ENCODE results near the gene CRACDL. TPM values are rescaled to one million over a fixed set of nuclear protein-coding genes. Genes with fewer than 3 reads are reported as not detected.

The CRACDL gene
- total RNA-seq, 1 donor from 2014 or later: 1.6 TPM

DNA sequence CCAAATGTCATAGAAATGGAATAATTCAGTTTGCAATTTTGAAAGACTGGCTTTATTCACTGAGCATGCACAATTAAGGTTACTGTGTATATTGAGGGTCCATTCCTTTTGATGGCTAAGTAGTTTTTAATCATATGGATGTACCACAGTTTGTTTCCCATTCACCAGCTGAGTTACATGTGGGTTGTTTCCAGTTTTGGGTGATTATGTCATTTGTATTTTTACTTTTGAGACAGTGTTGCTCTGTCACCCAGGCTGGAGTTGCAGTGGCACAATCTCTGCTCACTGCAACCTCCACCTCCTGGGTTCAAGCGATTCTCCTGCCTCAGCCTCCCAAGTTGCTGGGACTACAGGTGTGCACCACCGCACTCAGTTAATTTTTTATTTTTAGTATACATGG, 124.3 kb downstream of the CRACDL start:
- TF ChIP-seq, protein P1, sequence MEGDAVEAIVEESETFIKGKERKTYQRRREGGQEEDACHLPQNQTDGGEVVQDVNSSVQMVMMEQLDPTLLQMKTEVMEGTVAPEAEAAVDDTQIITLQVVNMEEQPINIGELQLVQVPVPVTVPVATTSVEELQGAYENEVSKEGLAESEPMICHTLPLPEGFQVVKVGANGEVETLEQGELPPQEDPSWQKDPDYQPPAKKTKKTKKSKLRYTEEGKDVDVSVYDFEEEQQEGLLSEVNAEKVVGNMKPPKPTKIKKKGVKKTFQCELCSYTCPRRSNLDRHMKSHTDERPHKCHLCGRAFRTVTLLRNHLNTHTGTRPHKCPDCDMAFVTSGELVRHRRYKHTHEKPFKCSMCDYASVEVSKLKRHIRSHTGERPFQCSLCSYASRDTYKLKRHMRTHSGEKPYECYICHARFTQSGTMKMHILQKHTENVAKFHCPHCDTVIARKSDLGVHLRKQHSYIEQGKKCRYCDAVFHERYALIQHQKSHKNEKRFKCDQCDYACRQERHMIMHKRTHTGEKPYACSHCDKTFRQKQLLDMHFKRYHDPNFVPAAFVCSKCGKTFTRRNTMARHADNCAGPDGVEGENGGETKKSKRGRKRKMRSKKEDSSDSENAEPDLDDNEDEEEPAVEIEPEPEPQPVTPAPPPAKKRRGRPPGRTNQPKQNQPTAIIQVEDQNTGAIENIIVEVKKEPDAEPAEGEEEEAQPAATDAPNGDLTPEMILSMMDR (IDR thresholded peaks at IDR 0.05; ENCODE audit: unreplicated experiment): no peak
- H3K27ac Mint-ChIP-seq: no peak overlapping the region
- peaks cover 7% of the 10 kb centered on the region for H3K4me1 Mint-ChIP-seq (ENCODE audit: low read depth)
- DNase-seq (ENCODE audit: low spot score, unreplicated experiment): no peak
- H3K9me3 Mint-ChIP-seq (ENCODE audit: low read depth): no peaks in the 10 kb centered on the region
- H3K4me3 Mint-ChIP-seq (ENCODE audit: low read depth): no peak overlapping the region
- peaks cover 41% of the 10 kb centered on the region for H3K27me3 Mint-ChIP-seq
- no peaks in the 10 kb centered on the region for H3K36me3 Mint-ChIP-seq (ENCODE audit: insufficient read depth)

DNA sequence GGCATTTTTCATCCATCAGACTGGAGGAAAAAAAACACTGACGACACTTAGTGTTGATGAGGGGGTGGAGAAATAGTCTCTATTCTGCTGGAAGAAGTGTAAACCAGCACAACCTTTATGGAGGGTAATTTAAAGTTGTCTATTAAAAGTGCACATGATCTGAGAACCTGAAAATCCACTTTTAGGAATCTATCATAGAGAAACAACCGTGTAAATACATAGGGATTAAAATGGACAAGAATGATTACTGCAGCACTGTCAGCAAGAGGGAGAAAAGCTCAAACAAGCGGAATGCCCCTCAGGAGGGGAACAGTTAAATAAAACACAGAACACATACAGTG, 125.5 kb downstream of the CRACDL start:
- no peaks in the 10 kb centered on the region for H3K9me3 Mint-ChIP-seq (ENCODE audit: low read depth)
- peaks cover 11% of the 10 kb centered on the region for H3K4me1 Mint-ChIP-seq (ENCODE audit: low read depth)
- TF ChIP-seq, protein P1 (IDR thresholded peaks at IDR 0.05; ENCODE audit: unreplicated experiment): no peak
- no peak for DNase-seq (ENCODE audit: low spot score, unreplicated experiment)
- no peak overlapping the region for H3K4me3 Mint-ChIP-seq (ENCODE audit: low read depth)
- no peaks in the 10 kb centered on the region for H3K36me3 Mint-ChIP-seq (ENCODE audit: insufficient read depth)
- H3K27me3 Mint-ChIP-seq: peaks cover 40% of the 10 kb centered on the region
- H3K27ac Mint-ChIP-seq: no peak overlapping the region

DNA sequence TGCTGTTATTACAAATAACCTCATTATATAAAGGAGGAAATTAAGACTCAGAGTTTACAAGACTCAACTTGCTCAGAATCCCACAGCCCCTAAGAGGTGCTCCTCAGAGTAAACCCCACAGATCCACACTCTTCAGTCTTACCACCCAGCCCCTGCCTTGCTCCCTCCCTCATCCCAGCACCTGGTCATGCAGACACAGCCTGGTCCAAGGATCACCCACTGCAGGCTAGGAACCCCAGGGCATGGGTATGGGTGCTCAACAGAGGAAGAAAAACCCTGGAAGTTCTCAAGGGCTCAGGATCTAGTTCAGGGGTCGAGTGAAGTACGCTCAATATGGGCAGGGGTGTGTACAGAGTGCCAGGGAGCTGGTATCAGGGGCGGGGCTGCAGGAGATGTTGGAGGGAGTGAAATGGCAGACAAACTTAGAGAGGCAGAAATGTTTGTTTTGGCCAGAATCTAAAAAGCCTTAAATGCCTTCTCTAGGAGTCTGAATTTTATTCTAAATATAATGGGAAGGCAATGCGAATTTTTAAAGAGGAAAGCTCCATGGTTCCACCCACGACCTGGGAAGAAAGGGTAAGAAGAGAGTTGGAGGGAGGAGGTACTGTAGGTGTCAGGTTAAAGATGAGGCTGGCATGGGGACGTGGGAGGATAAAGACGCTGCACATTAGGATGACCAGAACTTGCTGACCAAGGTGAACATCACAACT, 126.0 kb downstream of the CRACDL start:
- H3K36me3 Mint-ChIP-seq (ENCODE audit: insufficient read depth): no peaks in the 10 kb centered on the region
- no peak for DNase-seq (ENCODE audit: low spot score, unreplicated experiment)
- no peak overlapping the region for H3K4me3 Mint-ChIP-seq (ENCODE audit: low read depth)
- H3K9me3 Mint-ChIP-seq (ENCODE audit: low read depth): no peaks in the 10 kb centered on the region
- H3K4me1 Mint-ChIP-seq (ENCODE audit: low read depth): peaks cover 15% of the 10 kb centered on the region
- H3K27me3 Mint-ChIP-seq: peaks cover 39% of the 10 kb centered on the region
- TF ChIP-seq, protein P1 (IDR thresholded peaks at IDR 0.05; ENCODE audit: unreplicated experiment): no peak
- H3K27ac Mint-ChIP-seq: no peak overlapping the region

DNA sequence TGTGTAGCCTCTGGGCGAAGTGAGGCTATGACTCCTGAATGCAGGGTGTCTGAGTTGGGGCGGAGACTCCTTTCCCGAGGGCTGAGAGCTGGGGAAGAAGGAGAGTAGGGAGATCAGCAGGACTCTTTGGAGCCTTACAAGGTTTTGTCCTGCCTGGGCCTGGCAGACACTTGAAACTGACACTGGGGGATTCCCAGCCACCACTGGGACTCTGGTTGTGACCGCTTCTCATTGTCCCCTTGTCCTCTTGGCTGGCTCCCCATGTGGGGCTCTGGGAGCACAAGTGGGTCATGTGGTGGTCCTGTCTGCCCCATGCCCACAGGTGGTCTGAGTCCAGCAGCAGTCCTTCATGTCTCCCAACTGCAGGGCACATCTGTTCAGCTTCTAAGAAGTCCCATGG, 126.9 kb downstream of the CRACDL start:
- H3K4me3 Mint-ChIP-seq (ENCODE audit: low read depth): no peak overlapping the region
- no peak overlapping the region for H3K27ac Mint-ChIP-seq
- H3K27me3 Mint-ChIP-seq: peaks cover 37% of the 10 kb centered on the region
- TF ChIP-seq, protein P1 (IDR thresholded peaks at IDR 0.05; ENCODE audit: unreplicated experiment): no peak
- H3K9me3 Mint-ChIP-seq (ENCODE audit: low read depth): no peaks in the 10 kb centered on the region
- H3K4me1 Mint-ChIP-seq (ENCODE audit: low read depth): peaks cover 22% of the 10 kb centered on the region
- no peaks in the 10 kb centered on the region for H3K36me3 Mint-ChIP-seq (ENCODE audit: insufficient read depth)
- DNase-seq (ENCODE audit: low spot score, unreplicated experiment): no peak

DNA sequence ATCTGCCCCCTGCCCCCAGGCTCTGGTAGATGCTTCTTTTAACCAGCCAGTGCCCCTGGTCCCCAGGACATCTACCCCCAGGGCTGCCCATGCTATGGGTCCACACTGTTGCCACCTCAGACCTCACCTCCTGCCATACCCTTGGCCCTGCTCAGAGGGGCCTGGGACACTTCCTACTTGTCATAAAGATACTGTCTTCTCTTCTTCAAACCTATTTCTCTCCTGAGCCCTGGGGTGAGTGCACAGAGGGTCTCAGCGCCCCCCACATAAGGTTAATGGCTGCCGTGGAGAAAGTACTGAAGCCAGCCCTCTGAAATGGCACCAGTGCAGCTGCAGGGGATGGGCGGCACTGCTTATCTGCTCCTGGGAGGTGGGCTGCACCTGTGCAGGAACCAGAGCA, 127.5 kb downstream of the CRACDL start:
- Mint-ChIP-seq H3K9me3 (ENCODE audit: low read depth) (no peaks in the 10 kb centered on the region), H3K4me3 (ENCODE audit: low read depth) (no peak overlapping the region), H3K36me3 (ENCODE audit: insufficient read depth) (no peaks in the 10 kb centered on the region), H3K4me1 (ENCODE audit: low read depth) (peaks cover 28% of the 10 kb centered on the region), H3K27me3 (peaks cover 36% of the 10 kb centered on the region), H3K27ac (no peak overlapping the region)
- DNase-seq (ENCODE audit: low spot score, unreplicated experiment): no peak
- TF ChIP-seq, protein P1 (IDR thresholded peaks at IDR 0.05; ENCODE audit: unreplicated experiment): no peak
